IMR-90 (cell line): ENCODE data around the gene ARHGEF6. TPM values are rescaled to one million over a fixed set of nuclear protein-coding genes. Genes with fewer than 3 reads are reported as not detected.

Source experiments
- ATAC-seq: fragments of 200-7000 bp; cut with Tn5 transposase; 2 replicates; pipeline ENCODE4 v1.9.1; 2020; ENCODE audit warnings: low read depth, mild to moderate bottlenecking, moderate library complexity
- BruUV-seq: library from RNA; stranded (reverse); fragments of 400-500 nt; replicated peaks from 2 replicates; lab custom pipeline; 2021; lab: Mats Ljungman, UMichigan
- CTCF ChIA-PET: fragments of 300-600 bp; formaldehyde crosslinking; extraction: SDS; loops from one replicate; lab custom pipeline; 2021; ENCODE audit warnings: antibody characterized with exemption; lab: Yijun Ruan, JAX
- POLR2A ChIA-PET: fragments of 300-600 bp; sonication (Branson Sonifier 250); formaldehyde crosslinking; loops from one replicate; lab custom pipeline; 2022; ENCODE audit warnings: antibody characterized with exemption; ENCODE audit not compliant: unreplicated experiment; lab: Charles Lee
- DNase-seq: peaks from one replicate; pipeline ENCODE4 v3.0.0; 2013
- H2AFZ ChIP-seq: replicated peaks from 2 replicates; pipeline ENCODE3; 2013; ENCODE audit warnings: low read length, mild to moderate bottlenecking; ENCODE audit not compliant: poor library complexity
- H2AK5ac ChIP-seq: 2 replicates; pipeline ENCODE4 v1.6.1; 2013; ENCODE audit warnings: low read depth, low read length, inconsistent platforms
- H2AK9ac ChIP-seq: replicated peaks from 2 replicates; pipeline ENCODE3; 2013; ENCODE audit warnings: mild to moderate bottlenecking, low read depth, low read length, moderate library complexity; ENCODE audit not compliant: poor library complexity
- H2BK120ac ChIP-seq: 2 replicates; pipeline ENCODE4 v1.6.1; 2013; ENCODE audit warnings: low read depth, low read length, inconsistent platforms
- H2BK15ac ChIP-seq: 3 replicates; pipeline ENCODE4 v1.6.1; 2013; ENCODE audit warnings: low read depth, low read length, inconsistent platforms
- H2BK20ac ChIP-seq: 2 replicates; pipeline ENCODE4 v1.6.1; 2013; ENCODE audit warnings: low read depth, mild to moderate bottlenecking, inconsistent platforms, low read length, moderate library complexity
- H2BK5ac ChIP-seq: 2 replicates; pipeline ENCODE4 v1.6.1; 2013; ENCODE audit warnings: mild to moderate bottlenecking, low read depth, low read length, inconsistent platforms; ENCODE audit not compliant: poor library complexity, severe bottlenecking
- H3K14ac ChIP-seq: replicated peaks from 2 replicates; pipeline ENCODE4 v1.6.1; 2013; ENCODE audit warnings: low read depth, low read length, inconsistent platforms
- H3K18ac ChIP-seq: 2 replicates; pipeline ENCODE4 v1.6.1; 2013; ENCODE audit warnings: low read depth, low read length, control low read depth
- H3K23ac ChIP-seq: 2 replicates; pipeline ENCODE4 v1.6.1; 2013; ENCODE audit warnings: low read depth, low read length, inconsistent platforms
- H3K27ac ChIP-seq: 2 replicates; pipeline ENCODE4 v1.5.1; 2013; ENCODE audit warnings: mild to moderate bottlenecking, control low read depth, low read length; ENCODE audit not compliant: insufficient read depth
- H3K27me3 ChIP-seq: 2 replicates; pipeline ENCODE4 v1.6.1; 2013; ENCODE audit warnings: low read length; ENCODE audit not compliant: control insufficient read depth, insufficient read depth
- H3K36me3 ChIP-seq: 2 replicates; pipeline ENCODE4 v1.6.1; 2013; ENCODE audit warnings: low read length, mixed read lengths; ENCODE audit not compliant: control insufficient read depth, insufficient read depth
- H3K4ac ChIP-seq: 2 replicates; pipeline ENCODE4 v1.6.1; 2013; ENCODE audit warnings: low read depth, low read length, inconsistent platforms
- H3K4me1 ChIP-seq: 2 replicates; pipeline ENCODE4 v1.6.1; 2013; ENCODE audit warnings: low read length, mixed read lengths; ENCODE audit not compliant: control insufficient read depth, insufficient read depth
- H3K4me2 ChIP-seq: 2 replicates; pipeline ENCODE4 v1.6.1; 2013; ENCODE audit warnings: low read depth, mild to moderate bottlenecking, control low read depth, low read length, moderate library complexity
- H3K4me3 ChIP-seq: 2 replicates; pipeline ENCODE4 v1.5.1; 2013; ENCODE audit warnings: low read depth, mild to moderate bottlenecking, control low read depth, low read length, moderate library complexity; ENCODE audit not compliant: insufficient read depth
- H3K56ac ChIP-seq: 2 replicates; pipeline ENCODE4 v1.6.1; 2013; ENCODE audit warnings: low read length, inconsistent platforms; ENCODE audit not compliant: insufficient read depth; ENCODE audit errors: extremely low read depth
- H3K79me1 ChIP-seq, 2 experiments: 2 replicates each; pipeline ENCODE4 v1.6.1; 2013; ENCODE audit warnings: low read length in 2 of 2, inconsistent platforms in 1 of 2, low read depth in 1 of 2
- H3K9ac ChIP-seq: 2 replicates; pipeline ENCODE4 v1.6.1; 2013; ENCODE audit warnings: low read depth, low read length, control low read depth
- H3K9me1 ChIP-seq: 2 replicates; pipeline ENCODE4 v1.6.1; 2013; ENCODE audit warnings: low read length, inconsistent platforms; ENCODE audit not compliant: insufficient read depth
- H3K9me3 ChIP-seq: 2 replicates; pipeline ENCODE4 v1.6.1; 2013; ENCODE audit warnings: low read length; ENCODE audit not compliant: control insufficient read depth, insufficient read depth
- H4K20me1 ChIP-seq: 2 replicates; pipeline ENCODE4 v1.6.1; 2013; ENCODE audit warnings: low read length, inconsistent platforms; ENCODE audit not compliant: insufficient read depth
- H4K5ac ChIP-seq: 2 replicates; pipeline ENCODE4 v1.6.1; 2013; ENCODE audit warnings: mild to moderate bottlenecking, low read depth, low read length, control low read depth
- H4K8ac ChIP-seq, 2 experiments: 2 replicates each; pipeline ENCODE4 v1.6.1; 2013; ENCODE audit warnings: low read depth in 2 of 2, low read length in 2 of 2, control low read depth in 1 of 2, inconsistent platforms in 1 of 2
- H4K91ac ChIP-seq: 2 replicates; pipeline ENCODE4 v1.6.1; 2013; ENCODE audit warnings: low read depth, low read length, inconsistent platforms; ENCODE audit not compliant: insufficient read depth
- BHLHE40 ChIP-seq: fragments of 150-350 bp; IDR thresholded peaks from 2 replicates; pipeline ENCODE4 v1.6.1; 2016; ENCODE audit warnings: mild to moderate bottlenecking, low read depth, low read length
- CEBPB ChIP-seq: IDR thresholded peaks from 2 replicates; pipeline ENCODE4 v1.6.1; 2012; ENCODE audit warnings: low read depth, low read length, improper control_type of control experiment
- FOS ChIP-seq: fragments of 150-350 bp; IDR thresholded peaks from 2 replicates; pipeline ENCODE4 v1.6.1; 2016; ENCODE audit warnings: low read depth, low read length
- MAFK ChIP-seq: IDR thresholded peaks from 2 replicates; pipeline ENCODE4 v1.6.1; 2012; ENCODE audit warnings: low read depth, low read length, improper control_type of control experiment
- MAZ ChIP-seq: IDR thresholded peaks from 2 replicates; pipeline ENCODE4 v1.6.1; 2012; ENCODE audit warnings: low read depth, mild to moderate bottlenecking, low read length, improper control_type of control experiment, moderate library complexity, borderline replicate concordance
- NFE2L2 ChIP-seq: fragments of 150-350 bp; IDR thresholded peaks from 2 replicates; pipeline ENCODE4 v1.6.1; 2016; ENCODE audit warnings: low read depth, mild to moderate bottlenecking, low read length
- POLR2A ChIP-seq: IDR thresholded peaks from 2 replicates; pipeline ENCODE4 v1.6.1; 2012; ENCODE audit warnings: mild to moderate bottlenecking, low read depth, low read length
- RCOR1 ChIP-seq: IDR thresholded peaks from 2 replicates; pipeline ENCODE4 v1.6.1; 2012; ENCODE audit warnings: mild to moderate bottlenecking, low read length, improper control_type of control experiment; ENCODE audit not compliant: insufficient replicate concordance
- RFX5 ChIP-seq: IDR thresholded peaks from 2 replicates; pipeline ENCODE4 v1.8.0; 2012; ENCODE audit warnings: low read depth, mild to moderate bottlenecking, low read length, moderate library complexity
- WGBS, 2 experiments: methylation state at CpG; one replicate each; pipeline versions ENCODE4 v1.1.5 to v1.1.7; 2013; ENCODE audit warnings: missing lambda C conversion rate in 2 of 2; ENCODE audit not compliant: insufficient read length in 1 of 2; ENCODE audit errors: extremely low coverage in 2 of 2; 5-methylcytosine and 5-hydroxymethylcytosine counted together
- dilution Hi-C: fragments of 300-500 bp; cut with HindIII; formaldehyde crosslinking; loops from one replicate; pipeline ENCODE4 v1.14.3; 2018; ENCODE audit warnings: low sequenced_read_pairs; ENCODE audit not compliant: unreplicated experiment
- in situ Hi-C: fragments of 300-500 bp; cut with MboI; formaldehyde crosslinking; loops from 3 replicates; pipeline ENCODE4 v1.14.3; 2019; ENCODE audit warnings: low sequenced_read_pairs, inconsistent platforms, mixed read lengths
- intact Hi-C: fragments of 100-400 bp; cut with micrococcal nuclease; formaldehyde crosslinking; loops from 2 replicates; pipeline ENCODE4 v1.10.0; 2022
- polyA plus RNA-seq, 3 experiments: library from polyadenylated mRNA; depleted of rRNA; stranded (reverse); fragments of >200 nt; gene quantifications; 2 replicates each; pipeline ENCODE4 v1.2.3, GENCODE V29; 2012; ENCODE audit warnings: low replicate concordance in 1 of 3
- total RNA-seq: library from RNA; depleted of rRNA; stranded (reverse); fragments of >200 nt; gene quantifications from 2 replicates; pipeline ENCODE4 v1.2.3, GENCODE V29; 2012
- TF ChIP-seq, protein P1 (sequence below): fragments of 150-350 bp; IDR thresholded peaks from 2 replicates; pipeline ENCODE4 v1.6.1; 2017; ENCODE audit warnings: mild to moderate bottlenecking, antibody characterized with exemption, low read length, low read depth
- TF ChIP-seq, protein P2 (sequence below): fragments of 150-350 bp; IDR thresholded peaks from 2 replicates; pipeline ENCODE4 v1.6.1; 2016; ENCODE audit warnings: low read depth, mild to moderate bottlenecking, low read length, moderate library complexity, borderline replicate concordance

Gene ARHGEF6
- total and polyA plus RNA-seq, 2 of the 4 experiments (the other 2 are of a cell fraction) = 2.1 to 2.7 TPM

DNA sequence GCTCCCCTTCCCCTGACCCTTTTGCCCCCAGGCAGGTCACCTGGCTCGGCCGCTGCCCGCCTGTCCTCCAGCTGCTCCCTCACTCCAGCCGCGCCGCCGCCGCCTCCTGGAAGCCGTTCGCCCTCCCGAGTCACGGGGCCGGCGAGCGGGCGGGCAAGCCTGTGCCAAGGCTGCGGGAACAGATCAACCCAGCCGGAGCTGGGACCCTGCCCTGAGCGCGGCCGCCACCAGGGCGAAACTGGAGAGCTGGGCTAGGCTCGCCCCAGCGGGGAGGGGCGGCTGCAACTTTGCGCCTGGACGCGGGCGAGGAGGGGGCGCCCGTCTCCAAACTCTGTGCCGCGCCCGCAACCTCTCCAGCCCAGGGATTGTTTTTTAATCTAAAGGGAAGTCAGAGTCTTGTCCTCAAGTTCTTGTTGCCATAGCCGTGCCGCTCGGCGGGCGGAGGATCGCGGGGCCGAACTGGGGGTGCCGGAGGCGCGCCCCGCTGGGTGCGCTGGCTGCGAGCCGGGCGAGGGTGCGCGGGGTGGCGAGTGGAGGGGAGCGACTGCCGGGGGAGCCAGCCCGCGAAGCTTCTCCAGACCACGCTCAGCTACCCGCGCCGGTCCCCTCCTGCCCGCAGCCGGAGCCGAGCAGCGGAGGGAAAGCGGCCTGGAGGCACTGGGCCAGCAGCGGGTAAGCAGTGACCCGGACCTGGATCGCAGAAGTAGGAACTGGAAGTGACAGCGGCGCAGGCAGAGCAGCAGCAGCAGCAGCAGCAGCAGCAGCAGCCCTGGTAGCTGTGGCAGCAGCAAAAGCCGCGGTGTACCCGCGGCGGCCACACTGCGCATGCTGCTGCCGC lies 13.4 kb downstream of the ARHGEF6 start (continued):
- TF ChIP-seq, protein P1, sequence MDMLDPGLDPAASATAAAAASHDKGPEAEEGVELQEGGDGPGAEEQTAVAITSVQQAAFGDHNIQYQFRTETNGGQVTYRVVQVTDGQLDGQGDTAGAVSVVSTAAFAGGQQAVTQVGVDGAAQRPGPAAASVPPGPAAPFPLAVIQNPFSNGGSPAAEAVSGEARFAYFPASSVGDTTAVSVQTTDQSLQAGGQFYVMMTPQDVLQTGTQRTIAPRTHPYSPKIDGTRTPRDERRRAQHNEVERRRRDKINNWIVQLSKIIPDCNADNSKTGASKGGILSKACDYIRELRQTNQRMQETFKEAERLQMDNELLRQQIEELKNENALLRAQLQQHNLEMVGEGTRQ = no peak
- TF ChIP-seq RFX5 = no peak
- TF ChIP-seq POLR2A = no peak
- no peak for TF ChIP-seq NFE2L2

DNA sequence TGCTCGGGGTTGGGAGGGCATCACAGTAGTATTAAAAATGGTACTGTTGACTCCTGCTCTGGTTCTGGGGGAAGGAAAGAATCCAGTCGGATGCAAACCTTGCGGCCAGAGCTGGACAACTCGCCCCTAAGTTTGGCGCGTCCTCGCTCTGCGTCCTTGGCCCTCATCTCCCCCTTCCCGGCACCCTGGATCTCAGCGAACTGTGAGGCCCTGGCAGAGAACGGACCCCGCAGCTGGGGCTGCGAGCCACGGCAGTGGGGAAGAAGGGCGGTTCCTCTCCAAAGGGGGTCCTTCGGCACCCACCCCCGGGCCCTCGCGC lies 14.0 kb downstream of the ARHGEF6 start:
- ChIA-PET CTCF (interaction anchor here (0.6 kb wide), 1 partner anchor 20 kb away, joined by 4 read pairs; no protein-coding TSS in a partner anchor), POLR2A (no interaction called here)
- Histone ChIP-seq H3K56ac (no peak overlapping the region), H3K79me1 (no peaks in the 10 kb centered on the region), H3K18ac (peak overlapping the region; percentile 33; the same call in 1 of the 2 replicates), H2BK20ac (no peak overlapping the region), H3K4me3 (peak overlapping the region; percentile 52), H4K91ac (no peak overlapping the region), H2AK5ac (no peak overlapping the region), H3K14ac (no peak overlapping the region), H2AK9ac (no peak overlapping the region), H3K36me3 (no peaks in the 10 kb centered on the region), H3K9ac (peak overlapping the region; percentile 62), H3K9me1 (no peaks in the 10 kb centered on the region), H3K27ac (no peak overlapping the region; the same call in 1 of the 2 replicates), H3K27me3 (no peaks in the 10 kb centered on the region), H2BK120ac (peak overlapping the region; percentile 27; the same call in 1 of the 2 replicates), H2BK15ac (no peak overlapping the region), H3K4me1 (peaks cover 3% of the 10 kb centered on the region), H2BK5ac (no peak overlapping the region), H4K20me1 (no peaks in the 10 kb centered on the region; the same call in 1 of the 2 replicates), H3K4ac (no peak overlapping the region; the same call in 1 of the 2 replicates), H2AFZ (peak overlapping the region; percentile 88), H3K9me3 (no peaks in the 10 kb centered on the region), H4K8ac (peak overlapping the region in 1 of 2 experiments; percentile 5; a peak in 1 of 4 replicates), H4K5ac (peak overlapping the region; percentile 76; the same call in 1 of the 2 replicates), H3K23ac (no peak overlapping the region), H3K4me2 (peak overlapping the region; percentile 91)
- DNase-seq (no peak), ATAC-seq (peak; percentile 5; the same call in 1 of the 2 replicates)
- in situ Hi-C loops (loop anchor here (10.0 kb wide), 1 partner anchor 62 kb away; no protein-coding TSS in a partner anchor), intact Hi-C loops (loop anchor here (2.0 to 5.0 kb wide), 2 partner anchors 50 to 146 kb away; no protein-coding TSS in a partner anchor), dilution Hi-C loops (no loop called here)
- no TSS peak for BruUV-seq
- WGBS, 2 experiments = 64% methylated on average over 5 of the region's 19 CpGs; no CpG with 5 or more reads in 1 of the 2 experiments
- TF ChIP-seq, protein P2, sequence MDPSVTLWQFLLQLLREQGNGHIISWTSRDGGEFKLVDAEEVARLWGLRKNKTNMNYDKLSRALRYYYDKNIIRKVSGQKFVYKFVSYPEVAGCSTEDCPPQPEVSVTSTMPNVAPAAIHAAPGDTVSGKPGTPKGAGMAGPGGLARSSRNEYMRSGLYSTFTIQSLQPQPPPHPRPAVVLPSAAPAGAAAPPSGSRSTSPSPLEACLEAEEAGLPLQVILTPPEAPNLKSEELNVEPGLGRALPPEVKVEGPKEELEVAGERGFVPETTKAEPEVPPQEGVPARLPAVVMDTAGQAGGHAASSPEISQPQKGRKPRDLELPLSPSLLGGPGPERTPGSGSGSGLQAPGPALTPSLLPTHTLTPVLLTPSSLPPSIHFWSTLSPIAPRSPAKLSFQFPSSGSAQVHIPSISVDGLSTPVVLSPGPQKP = no peak
- no peak for TF ChIP-seq CEBPB
- TF ChIP-seq BHLHE40 = no peak
- no peak for TF ChIP-seq NFE2L2
- no peak for TF ChIP-seq RCOR1
- TF ChIP-seq, protein P1 = no peak
- TF ChIP-seq FOS = no peak
- no peak for TF ChIP-seq MAZ
- TF ChIP-seq MAFK = no peak
